ENCODE measurements around the gene DLGAP4. TPM values are rescaled to one million over a fixed set of nuclear protein-coding genes. Genes with fewer than 3 reads are reported as not detected.
A peak's percentile ranks its signal among the peaks of the same experiment; 100 is the strongest.

DLGAP4 gene
- total and polyA plus RNA-seq, 2 of the 13 experiments (the other 11 are each of a cell fraction or from before 2014, with no cell fraction given): 15.2 to 26.7 TPM

GRCh38 chr20:36461600-36462439 lies 155.7 kb downstream of the DLGAP4 start (continued):
- TF ChIP-seq ZNF609 (CRISPR knock-in tag; IDR thresholded peaks at IDR 0.05; ENCODE audit: borderline replicate concordance): no peak; the same call in 1 of the 2 replicates
- TF ChIP-seq NRL (CRISPR knock-in tag; IDR thresholded peaks at IDR 0.05; ENCODE audit: borderline replicate concordance): no peak; the same call in 1 of the 2 replicates
- no peak for TF ChIP-seq ZNF670 (CRISPR knock-in tag; IDR thresholded peaks at IDR 0.05; ENCODE audit: borderline replicate concordance)
- no peak for TF ChIP-seq IKZF5 (CRISPR knock-in tag; IDR thresholded peaks at IDR 0.05)
- TF ChIP-seq CREM (IDR thresholded peaks at IDR 0.05): no peak
- TF ChIP-seq CREM (CRISPR knock-in tag; IDR thresholded peaks at IDR 0.05): no peak
- peak; percentile 18 for TF ChIP-seq ZSCAN21 (CRISPR knock-in tag; IDR thresholded peaks at IDR 0.05; ENCODE audit: borderline replicate concordance)
- peak; percentile 39; the same call in 1 of the 2 replicates for TF ChIP-seq RXRA (CRISPR knock-in tag; IDR thresholded peaks at IDR 0.05)
- TF ChIP-seq PREB (CRISPR knock-in tag; IDR thresholded peaks at IDR 0.05): no peak
- no peak for TF ChIP-seq TEAD2 (CRISPR knock-in tag; IDR thresholded peaks at IDR 0.05)
- no peak for TF ChIP-seq MAFK (conservative IDR thresholded peaks at IDR 0.05 in 1 of 2, IDR thresholded peaks at IDR 0.05 in 1 of 2; ENCODE audit: low read length in 2 of 2)
- TF ChIP-seq ZNF83 (CRISPR knock-in tag; IDR thresholded peaks at IDR 0.05; ENCODE audit: borderline replicate concordance): no peak
- peak; percentile 56 for TF ChIP-seq POLR2G (IDR thresholded peaks at IDR 0.05; ENCODE audit: low read depth, low read length)
- TF ChIP-seq ZNF496 (CRISPR knock-in tag; IDR thresholded peaks at IDR 0.05; ENCODE audit: insufficient replicate concordance): no peak
- TF ChIP-seq HOXD1 (CRISPR knock-in tag; IDR thresholded peaks at IDR 0.05): no peak
- TF ChIP-seq ZNF207 (IDR thresholded peaks at IDR 0.05; ENCODE audit: borderline replicate concordance): no peak
- no peak for TF ChIP-seq ISX (CRISPR knock-in tag; conservative IDR thresholded peaks at IDR 0.05)
- no peak for TF ChIP-seq ZNF674 (CRISPR knock-in tag; IDR thresholded peaks at IDR 0.05; ENCODE audit: low read depth)
- no peak for TF ChIP-seq FOSL2 (CRISPR knock-in tag; IDR thresholded peaks at IDR 0.05)
- TF ChIP-seq ETS1 (CRISPR knock-in tag; IDR thresholded peaks at IDR 0.05): peak; percentile 71
- no peak for TF ChIP-seq RFX5 (IDR thresholded peaks at IDR 0.05; ENCODE audit: low read depth, low read length)
- no peak for TF ChIP-seq THAP11 (CRISPR knock-in tag; IDR thresholded peaks at IDR 0.05)

Data from HepG2 (cell line).